Measurements from ENCODE around the gene PTPRCAP.

Gene PTPRCAP

GRCh38 chr11:67392183-67392715, 45.2 kb downstream of the PTPRCAP start:
- no peak for DNase-seq (ENCODE audit: low read depth, low spot score)

GRCh38 chr11:67391304-67392182, 45.9 kb downstream of the PTPRCAP start, which contains the start of gene RAD9A:
Gene RAD9A, plus strand, starts transcription at chr11:67391986. Its CDS starts 59 bp downstream, at chr11:67392045.
- Histone ChIP-seq H3K4me3 (ENCODE audit: low read length) (peak within 1 kb of the TSS; percentile 49), H3K4me1 (ENCODE audit: control insufficient read depth, insufficient read depth, low read length) (peaks cover 7% of the 10 kb centered on the region), H3K36me3 (ENCODE audit: control insufficient read depth, insufficient read depth, low read length) (peaks cover 11% of the 10 kb centered on the region), H3K27ac (ENCODE audit: low read length) (no peak within 1 kb of the TSS), H3K9me3 (ENCODE audit: control insufficient read depth, insufficient read depth, low read length) (no peaks in the 10 kb centered on the region), H3K27me3 (ENCODE audit: control insufficient read depth, insufficient read depth, low read length) (no peaks in the 10 kb centered on the region)
- peak; percentile 92 for DNase-seq (ENCODE audit: low read depth, low spot score)
- WGBS (ENCODE audit: insufficient coverage, insufficient read length), result no CpG with 5 or more reads among the region's 75 CpGs

More at GRCh38 chr11:67392183-67392715, 45.2 kb downstream of the PTPRCAP start:
- Histone ChIP-seq H3K4me3 (ENCODE audit: low read length) (peak overlapping the region; percentile 49; the same call in 1 of the 2 replicates), H3K4me1 (ENCODE audit: control insufficient read depth, insufficient read depth, low read length) (peaks cover 7% of the 10 kb centered on the region), H3K36me3 (ENCODE audit: control insufficient read depth, insufficient read depth, low read length) (peaks cover 11% of the 10 kb centered on the region), H3K27ac (ENCODE audit: low read length) (no peak overlapping the region), H3K27me3 (ENCODE audit: control insufficient read depth, insufficient read depth, low read length) (no peaks in the 10 kb centered on the region), H3K9me3 (ENCODE audit: control insufficient read depth, insufficient read depth, low read length) (no peaks in the 10 kb centered on the region)
- no CpG with 5 or more reads among the region's 31 CpGs for WGBS (ENCODE audit: insufficient coverage, insufficient read length)

DNA sequence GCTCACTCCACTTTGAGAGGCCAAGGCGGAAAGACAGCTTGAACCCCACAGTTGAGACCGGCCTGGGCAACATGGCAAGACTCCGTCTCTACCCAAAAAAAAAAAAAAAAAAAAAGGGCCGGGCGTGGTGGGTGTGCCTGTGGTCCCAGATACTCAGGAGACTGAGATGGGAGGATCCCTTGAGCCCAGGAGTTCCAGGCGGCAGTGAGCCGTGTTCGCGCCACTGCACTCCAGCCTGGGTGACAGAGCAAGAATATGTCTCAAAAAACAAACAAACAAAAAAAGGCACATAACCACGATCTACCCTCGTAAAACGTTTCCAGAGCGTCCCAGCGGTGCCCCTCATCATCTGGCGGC, 46.6 kb downstream of the PTPRCAP start:
- H3K9me3 ChIP-seq (ENCODE audit: control insufficient read depth, insufficient read depth, low read length), result no peaks in the 10 kb centered on the region
- H3K27ac ChIP-seq (ENCODE audit: low read length), result no peak overlapping the region
- H3K4me3 ChIP-seq (ENCODE audit: low read length), result peak overlapping the region; percentile 49; the same call in 1 of the 2 replicates
- no CpG with 5 or more reads among the region's 15 CpGs for whole genome bisulfite sequencing (ENCODE audit: insufficient coverage, insufficient read length)
- DNase-seq (ENCODE audit: low read depth, low spot score), result no peak
- no peaks in the 10 kb centered on the region for H3K27me3 ChIP-seq (ENCODE audit: control insufficient read depth, insufficient read depth, low read length)
- peaks cover 9% of the 10 kb centered on the region for H3K36me3 ChIP-seq (ENCODE audit: control insufficient read depth, insufficient read depth, low read length)
- H3K4me1 ChIP-seq (ENCODE audit: control insufficient read depth, insufficient read depth, low read length), result peaks cover 7% of the 10 kb centered on the region

DNA sequence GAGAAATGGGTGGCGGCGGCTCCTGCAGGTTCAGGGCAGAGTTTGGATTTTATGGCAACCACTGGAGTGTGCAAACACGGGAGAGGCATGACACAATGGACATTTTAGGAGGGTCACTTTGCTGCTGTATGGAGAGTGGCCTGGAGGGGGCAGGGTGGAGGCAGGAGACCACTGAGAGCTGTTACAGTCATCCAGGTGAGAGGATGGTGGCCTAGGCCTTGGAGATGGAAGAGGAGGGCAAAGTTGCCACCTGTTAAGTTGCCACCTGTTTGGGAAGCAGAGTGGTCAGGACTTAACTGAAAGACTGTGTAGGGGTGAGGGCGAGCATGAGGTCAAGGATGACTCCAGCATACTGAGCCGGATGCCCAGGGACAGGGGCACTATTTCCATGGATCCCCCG, 48.0 kb downstream of the PTPRCAP start:
- peaks cover 3% of the 10 kb centered on the region; the same call in 1 of the 2 replicates for H3K36me3 ChIP-seq (ENCODE audit: control insufficient read depth, insufficient read depth, low read length)
- H3K9me3 ChIP-seq (ENCODE audit: control insufficient read depth, insufficient read depth, low read length), result no peaks in the 10 kb centered on the region
- H3K27ac ChIP-seq (ENCODE audit: low read length), result no peak overlapping the region
- H3K27me3 ChIP-seq (ENCODE audit: control insufficient read depth, insufficient read depth, low read length), result no peaks in the 10 kb centered on the region; the same call in 1 of the 2 replicates
- peaks cover 5% of the 10 kb centered on the region; the same call in 1 of the 2 replicates for H3K4me1 ChIP-seq (ENCODE audit: control insufficient read depth, insufficient read depth, low read length)
- DNase-seq (ENCODE audit: low read depth, low spot score), result no peak
- no peak overlapping the region for H3K4me3 ChIP-seq (ENCODE audit: low read length)
- WGBS (ENCODE audit: insufficient coverage, insufficient read length), result no CpG with 5 or more reads among the region's 6 CpGs

DNA sequence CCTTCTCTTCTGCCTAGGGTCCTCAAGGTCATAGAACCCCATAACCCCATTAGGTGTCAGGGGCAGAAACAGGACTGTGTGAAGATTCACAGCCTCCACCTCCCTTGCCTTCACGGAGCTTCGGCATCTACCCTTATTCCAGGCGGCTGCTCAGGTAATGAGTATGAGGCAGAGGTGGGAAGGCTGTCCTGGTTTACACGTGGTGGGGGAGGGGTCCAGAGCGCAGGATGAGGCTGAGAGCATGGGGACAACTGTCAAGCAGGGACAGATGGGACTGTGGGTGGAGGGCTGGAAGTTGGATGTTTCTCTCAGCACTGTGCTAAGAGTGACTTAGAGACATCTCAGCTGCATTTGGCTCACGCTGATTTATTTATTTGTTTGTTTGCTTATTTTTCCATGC, 50.0 kb downstream of the PTPRCAP start:
- Histone ChIP-seq H3K27me3 (ENCODE audit: control insufficient read depth, insufficient read depth, low read length) (no peaks in the 10 kb centered on the region; the same call in 1 of the 2 replicates), H3K4me1 (ENCODE audit: control insufficient read depth, insufficient read depth, low read length) (peaks cover 3% of the 10 kb centered on the region; the same call in 1 of the 2 replicates), H3K9me3 (ENCODE audit: control insufficient read depth, insufficient read depth, low read length) (no peaks in the 10 kb centered on the region), H3K4me3 (ENCODE audit: low read length) (no peak overlapping the region), H3K27ac (ENCODE audit: low read length) (no peak overlapping the region), H3K36me3 (ENCODE audit: control insufficient read depth, insufficient read depth, low read length) (peaks cover 1% of the 10 kb centered on the region; the same call in 1 of the 2 replicates)
- no peak for DNase-seq (ENCODE audit: low read depth, low spot score)
- WGBS (ENCODE audit: insufficient coverage, insufficient read length), result no CpG with 5 or more reads among the region's 6 CpGs

GRCh38 chr11:67387069-67387468, 50.4 kb downstream of the PTPRCAP start:
- H3K36me3 ChIP-seq (ENCODE audit: control insufficient read depth, insufficient read depth, low read length), result no peaks in the 10 kb centered on the region
- H3K9me3 ChIP-seq (ENCODE audit: control insufficient read depth, insufficient read depth, low read length), result no peaks in the 10 kb centered on the region
- H3K4me3 ChIP-seq (ENCODE audit: low read length), result no peak overlapping the region
- no peaks in the 10 kb centered on the region; the same call in 1 of the 2 replicates for H3K4me1 ChIP-seq (ENCODE audit: control insufficient read depth, insufficient read depth, low read length)
- H3K27ac ChIP-seq (ENCODE audit: low read length), result no peak overlapping the region
- H3K27me3 ChIP-seq (ENCODE audit: control insufficient read depth, insufficient read depth, low read length), result no peaks in the 10 kb centered on the region; the same call in 1 of the 2 replicates
- DNase-seq (ENCODE audit: low read depth, low spot score), result no peak
- WGBS (ENCODE audit: insufficient coverage, insufficient read length), result no CpG with 5 or more reads among the region's 9 CpGs

Data from iPS DF 6.9 (cell line).